K562 (cell line): Measurements from ENCODE around the gene RERG. TPM values are rescaled to one million over a fixed set of nuclear protein-coding genes. Genes with fewer than 3 reads are reported as not detected.

Source experiments
- EHMT2 ChIP-seq: fragments of 450-650 bp; IDR thresholded peaks from 2 replicates; pipeline ENCODE4 v1.6.1; 2018; ENCODE audit warnings: antibody characterized with exemption
- ZNF174 ChIP-seq: fragments of 250-450 bp; sonication (Bioruptor Pico); IDR thresholded peaks from 2 replicates; pipeline ENCODE4 v1.4.0; 2020; ENCODE audit warnings: mild to moderate bottlenecking
- ZNF57 ChIP-seq: fragments of 450-650 bp; formaldehyde crosslinking; IDR thresholded peaks from 2 replicates; pipeline ENCODE4 v1.4.0; 2020; ENCODE audit warnings: mild to moderate bottlenecking, moderate library complexity
- polyA plus RNA-seq, 8 experiments: library from polyadenylated mRNA; depleted of rRNA in 4 of 8; stranded (reverse) in 5 of 8; unstranded in 3 of 8; fragments of >200 nt; fragmentation: Nextera tagmentation in 2 of 8; fragmentation: Illumina TruSeq in 1 of 8; extraction: Ambion mirVana in 2 of 8; extraction: Trizol in 1 of 8; gene quantifications; 2 replicates each; pipeline versions ENCODE4 v1.2.1 to v1.2.3, GENCODE V29; 2011 to 2014; ENCODE audit warnings: inconsistent platforms in 1 of 8, missing spikeins in 1 of 8
- total RNA-seq, 7 experiments: library from RNA; depleted of rRNA in 6 of 7; stranded (reverse); fragments of >200 nt in 6 of 7; fragmentation: Illumina TruSeq in 2 of 7; extraction: Trizol in 2 of 7; gene quantifications; 2 replicates each; pipeline versions ENCODE4 v1.2.1 to v1.2.3, GENCODE V29; 2011 to 2021; ENCODE audit warnings: low replicate concordance in 1 of 7
- TF ChIP-seq, protein P1 (sequence below): sonication (generic); formaldehyde crosslinking; IDR thresholded peaks from 2 replicates; pipeline ENCODE4 v1.9.0; 2022; ENCODE audit warnings: mild to moderate bottlenecking, missing genetic modification reagents
- TF ChIP-seq, protein P2 (sequence below): fragments of 150-350 bp; conservative IDR thresholded peaks from 2 replicates; pipeline ENCODE4 v1.6.1; 2014; ENCODE audit warnings: low read length
- TF ChIP-seq, protein P3 (sequence below): fragments of 250-450 bp; sonication (Bioruptor Pico); IDR thresholded peaks from 2 replicates; pipeline ENCODE4 v1.5.0; 2020; ENCODE audit warnings: mild to moderate bottlenecking, borderline replicate concordance
- TF ChIP-seq, protein P4 (sequence below): fragments of 450-650 bp; formaldehyde crosslinking; IDR thresholded peaks from 2 replicates; pipeline ENCODE4 v1.4.0; 2020; ENCODE audit warnings: mild to moderate bottlenecking, mixed read lengths

Gene RERG
- total and polyA plus RNA-seq, 9 of the 15 experiments (the other 6 are each of a cell fraction or from before 2014, with no cell fraction given): 2.2 to 7.3 (median 3.0) TPM

DNA sequence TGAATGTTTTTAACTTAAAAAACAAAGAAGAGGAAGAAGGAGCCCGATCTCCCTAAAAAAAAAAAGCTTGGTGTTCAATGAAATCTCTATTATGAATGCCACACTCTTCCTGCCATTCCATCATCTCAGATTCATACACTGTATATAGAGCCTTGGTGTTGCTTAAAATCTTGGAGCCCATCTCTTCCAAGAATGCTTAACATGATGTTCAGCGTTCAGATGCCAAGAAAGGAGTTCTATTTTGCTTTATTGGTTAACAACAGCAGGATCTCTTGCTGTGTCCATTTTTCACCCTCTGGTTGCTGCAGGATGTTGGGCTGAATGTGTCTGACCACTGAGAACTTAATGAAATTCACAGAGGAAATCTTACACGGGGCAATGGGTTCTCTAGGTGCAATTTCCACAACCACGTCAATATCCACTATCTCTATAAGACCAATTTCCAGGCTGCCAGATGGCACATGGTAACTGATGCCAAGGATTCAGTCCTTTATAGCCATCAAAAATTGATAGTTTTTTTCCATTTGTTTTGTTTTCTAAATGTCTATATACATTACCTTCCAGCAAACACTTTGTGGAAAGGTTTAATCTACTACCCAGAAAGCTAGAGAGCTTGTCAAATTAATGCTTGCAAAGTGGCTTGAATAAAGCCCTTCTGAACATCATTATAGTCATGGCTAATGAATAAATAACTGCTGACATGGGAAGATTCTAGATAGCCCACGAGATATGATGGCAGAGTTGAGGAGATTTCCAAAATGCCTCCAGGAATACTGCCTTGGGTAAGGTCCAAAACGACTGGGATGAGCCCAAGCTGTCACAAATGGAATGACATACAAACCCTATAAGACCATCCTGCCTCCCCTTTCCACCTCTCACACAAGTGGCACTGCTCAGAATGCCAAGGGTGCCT lies 26.5 kb downstream of the RERG start (continued):
- TF ChIP-seq ZNF174 (no peak), ZNF57 (CRISPR knock-in tag) (no peak), EHMT2 (no peak)
- TF ChIP-seq, protein P1, sequence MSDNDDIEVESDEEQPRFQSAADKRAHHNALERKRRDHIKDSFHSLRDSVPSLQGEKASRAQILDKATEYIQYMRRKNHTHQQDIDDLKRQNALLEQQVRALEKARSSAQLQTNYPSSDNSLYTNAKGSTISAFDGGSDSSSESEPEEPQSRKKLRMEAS (CRISPR knock-in tag): no peak
- TF ChIP-seq, protein P2, sequence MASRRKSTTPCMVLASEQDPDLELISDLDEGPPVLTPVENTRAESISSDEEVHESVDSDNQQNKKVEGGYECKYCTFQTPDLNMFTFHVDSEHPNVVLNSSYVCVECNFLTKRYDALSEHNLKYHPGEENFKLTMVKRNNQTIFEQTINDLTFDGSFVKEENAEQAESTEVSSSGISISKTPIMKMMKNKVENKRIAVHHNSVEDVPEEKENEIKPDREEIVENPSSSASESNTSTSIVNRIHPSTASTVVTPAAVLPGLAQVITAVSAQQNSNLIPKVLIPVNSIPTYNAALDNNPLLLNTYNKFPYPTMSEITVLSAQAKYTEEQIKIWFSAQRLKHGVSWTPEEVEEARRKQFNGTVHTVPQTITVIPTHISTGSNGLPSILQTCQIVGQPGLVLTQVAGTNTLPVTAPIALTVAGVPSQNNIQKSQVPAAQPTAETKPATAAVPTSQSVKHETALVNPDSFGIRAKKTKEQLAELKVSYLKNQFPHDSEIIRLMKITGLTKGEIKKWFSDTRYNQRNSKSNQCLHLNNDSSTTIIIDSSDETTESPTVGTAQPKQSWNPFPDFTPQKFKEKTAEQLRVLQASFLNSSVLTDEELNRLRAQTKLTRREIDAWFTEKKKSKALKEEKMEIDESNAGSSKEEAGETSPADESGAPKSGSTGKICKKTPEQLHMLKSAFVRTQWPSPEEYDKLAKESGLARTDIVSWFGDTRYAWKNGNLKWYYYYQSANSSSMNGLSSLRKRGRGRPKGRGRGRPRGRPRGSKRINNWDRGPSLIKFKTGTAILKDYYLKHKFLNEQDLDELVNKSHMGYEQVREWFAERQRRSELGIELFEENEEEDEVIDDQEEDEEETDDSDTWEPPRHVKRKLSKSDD: no peak
- TF ChIP-seq, protein P3, sequence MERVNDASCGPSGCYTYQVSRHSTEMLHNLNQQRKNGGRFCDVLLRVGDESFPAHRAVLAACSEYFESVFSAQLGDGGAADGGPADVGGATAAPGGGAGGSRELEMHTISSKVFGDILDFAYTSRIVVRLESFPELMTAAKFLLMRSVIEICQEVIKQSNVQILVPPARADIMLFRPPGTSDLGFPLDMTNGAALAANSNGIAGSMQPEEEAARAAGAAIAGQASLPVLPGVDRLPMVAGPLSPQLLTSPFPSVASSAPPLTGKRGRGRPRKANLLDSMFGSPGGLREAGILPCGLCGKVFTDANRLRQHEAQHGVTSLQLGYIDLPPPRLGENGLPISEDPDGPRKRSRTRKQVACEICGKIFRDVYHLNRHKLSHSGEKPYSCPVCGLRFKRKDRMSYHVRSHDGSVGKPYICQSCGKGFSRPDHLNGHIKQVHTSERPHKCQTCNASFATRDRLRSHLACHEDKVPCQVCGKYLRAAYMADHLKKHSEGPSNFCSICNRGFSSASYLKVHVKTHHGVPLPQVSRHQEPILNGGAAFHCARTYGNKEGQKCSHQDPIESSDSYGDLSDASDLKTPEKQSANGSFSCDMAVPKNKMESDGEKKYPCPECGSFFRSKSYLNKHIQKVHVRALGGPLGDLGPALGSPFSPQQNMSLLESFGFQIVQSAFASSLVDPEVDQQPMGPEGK (CRISPR knock-in tag): no peak
- TF ChIP-seq, protein P4, sequence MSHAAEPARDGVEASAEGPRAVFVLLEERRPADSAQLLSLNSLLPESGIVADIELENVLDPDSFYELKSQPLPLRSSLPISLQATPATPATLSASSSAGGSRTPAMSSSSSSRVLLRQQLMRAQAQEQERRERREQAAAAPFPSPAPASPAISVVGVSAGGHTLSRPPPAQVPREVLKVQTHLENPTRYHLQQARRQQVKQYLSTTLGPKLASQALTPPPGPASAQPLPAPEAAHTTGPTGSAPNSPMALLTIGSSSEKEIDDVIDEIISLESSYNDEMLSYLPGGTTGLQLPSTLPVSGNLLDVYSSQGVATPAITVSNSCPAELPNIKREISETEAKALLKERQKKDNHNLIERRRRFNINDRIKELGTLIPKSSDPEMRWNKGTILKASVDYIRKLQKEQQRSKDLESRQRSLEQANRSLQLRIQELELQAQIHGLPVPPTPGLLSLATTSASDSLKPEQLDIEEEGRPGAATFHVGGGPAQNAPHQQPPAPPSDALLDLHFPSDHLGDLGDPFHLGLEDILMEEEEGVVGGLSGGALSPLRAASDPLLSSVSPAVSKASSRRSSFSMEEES (CRISPR knock-in tag): no peak
